ENCODE measurements around the gene LINC00237.

LINC00237 gene

DNA sequence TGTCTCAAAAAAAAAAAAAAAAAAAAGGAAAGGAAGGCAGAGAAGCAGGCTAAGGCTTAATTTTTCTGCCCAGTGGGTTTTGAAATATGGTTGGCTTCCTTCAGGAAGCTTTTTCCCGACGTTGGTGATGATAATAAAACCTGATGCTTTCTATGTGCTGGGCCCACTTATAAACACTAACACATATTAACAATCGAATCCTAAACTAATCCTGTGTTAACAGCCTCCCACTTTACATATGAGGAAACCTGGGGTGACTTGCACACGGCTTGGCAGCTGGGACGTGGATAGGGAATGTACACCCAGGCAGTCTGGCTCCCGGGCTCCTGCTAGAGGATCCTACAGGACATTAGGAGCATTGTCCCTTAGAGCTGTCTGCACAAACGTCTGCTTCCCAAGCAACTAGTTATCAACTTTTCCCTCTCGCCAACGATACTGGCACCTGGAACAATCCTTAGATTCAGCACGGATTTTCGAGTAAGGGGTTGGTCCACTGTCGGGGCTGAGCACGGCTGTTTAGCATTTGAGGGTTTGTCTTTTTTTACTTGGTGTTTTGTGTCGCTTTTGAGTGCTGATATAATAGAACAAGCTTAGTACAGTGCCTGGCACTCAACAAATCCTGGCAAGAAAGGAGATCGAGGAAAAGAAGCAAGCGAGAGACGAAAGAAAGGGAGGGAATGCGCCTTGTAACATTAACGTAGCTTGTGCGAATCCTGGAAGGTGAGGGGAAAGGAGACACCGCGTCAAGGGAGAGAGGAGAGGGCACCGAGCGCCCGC is 19.1 kb upstream of the LINC00237 start:
- DNase-seq, result no peak

DNA sequence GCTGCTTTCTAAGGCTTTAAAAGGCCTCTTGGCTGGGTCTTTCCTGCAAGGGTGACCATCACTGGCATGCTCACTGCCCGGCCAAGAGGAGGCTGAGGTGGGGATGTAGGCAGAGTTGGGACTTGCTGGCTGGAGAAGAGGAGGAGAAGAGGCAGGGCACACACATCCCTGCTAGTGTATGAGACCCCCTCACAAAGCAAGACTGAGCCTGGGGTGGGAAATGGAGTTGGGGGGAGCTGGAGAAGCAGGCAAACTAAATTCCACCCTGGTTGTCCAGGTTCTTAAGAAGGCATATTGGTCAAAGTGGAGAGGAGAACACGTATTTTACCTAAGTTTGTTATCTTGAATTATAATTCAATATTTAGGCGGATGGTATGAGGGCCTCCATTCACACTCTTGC is 18.0 kb upstream of the LINC00237 start:
- no peak for DNase-seq

DNA sequence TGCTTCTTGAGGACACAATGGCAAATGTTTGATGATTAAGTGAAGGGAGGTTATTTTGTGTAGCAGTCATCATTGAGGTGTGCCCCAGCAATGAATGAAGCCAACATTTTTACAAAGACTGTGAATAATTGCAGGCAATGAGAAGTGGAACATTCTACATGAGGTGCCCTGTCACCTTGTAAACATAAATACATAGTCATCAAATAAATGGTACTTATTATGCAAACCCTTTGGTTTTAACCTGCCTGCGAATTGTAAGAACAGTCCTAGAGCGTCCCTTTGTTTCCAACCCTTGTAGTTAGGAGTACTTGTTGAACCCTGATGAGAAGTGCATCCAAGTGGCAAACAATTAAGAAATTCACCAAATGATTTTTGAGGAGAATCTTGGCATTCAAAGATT is 12.6 kb upstream of the LINC00237 start:
- DNase-seq, result no peak

DNA sequence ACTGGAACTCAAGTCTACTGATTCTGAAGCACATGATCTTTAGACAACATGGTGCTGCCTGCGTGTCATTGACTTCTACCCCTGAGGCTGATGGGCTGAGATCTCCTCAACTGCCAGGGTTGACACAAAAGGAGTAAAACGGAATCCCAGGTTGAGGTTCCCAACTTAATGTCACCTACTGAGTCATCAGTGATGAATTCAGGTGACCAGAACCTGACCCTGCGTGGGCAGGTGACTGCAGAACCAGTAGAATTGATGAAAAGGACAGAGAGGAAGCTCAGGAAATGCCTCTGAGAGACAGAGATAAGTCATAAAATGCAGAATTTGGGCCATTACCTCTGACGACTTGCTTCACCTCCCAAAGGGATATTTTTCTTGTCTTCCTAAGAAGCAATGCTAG is 12.0 kb upstream of the LINC00237 start:
- no peak for DNase-seq

DNA sequence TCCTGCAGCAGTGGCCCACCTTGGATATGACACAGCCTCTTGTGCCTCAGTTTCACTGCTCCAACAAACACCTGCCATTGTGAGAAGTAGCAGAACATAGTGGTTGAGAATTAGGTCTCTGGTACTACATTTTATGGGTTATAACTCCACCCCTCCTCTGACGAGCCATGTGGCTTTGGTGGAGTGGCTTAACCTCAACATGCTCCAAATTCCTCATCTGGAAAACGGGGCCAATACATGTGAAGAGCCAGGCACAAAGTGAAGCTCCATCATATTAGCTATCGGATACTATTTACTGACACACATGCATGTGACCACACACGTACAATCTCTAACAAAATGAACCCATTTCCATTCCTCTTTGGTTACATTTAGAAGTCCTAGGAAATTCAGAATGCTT is 11.4 kb upstream of the LINC00237 start:
- no peak for DNase-seq

DNA sequence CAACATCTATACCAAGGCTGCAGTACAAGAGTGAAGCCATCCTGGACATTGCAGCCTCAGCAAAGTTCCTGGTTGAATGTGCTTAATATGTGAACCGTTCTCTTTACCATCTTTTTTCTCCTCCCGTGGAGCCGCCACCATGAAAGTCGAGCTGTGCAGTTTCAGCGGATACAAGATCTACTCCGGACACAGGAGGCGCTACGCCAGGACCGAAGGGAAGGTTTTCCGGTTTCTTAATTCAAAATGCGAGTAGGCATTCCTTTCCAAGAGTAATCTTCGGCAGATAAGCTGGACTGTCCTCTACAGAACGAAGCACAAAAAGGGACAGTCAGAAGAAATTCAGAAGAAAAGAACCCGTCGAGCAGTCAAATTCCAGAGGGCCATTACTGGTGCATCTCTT is 8.4 kb upstream of the LINC00237 start:
- no peak for DNase-seq

DNA sequence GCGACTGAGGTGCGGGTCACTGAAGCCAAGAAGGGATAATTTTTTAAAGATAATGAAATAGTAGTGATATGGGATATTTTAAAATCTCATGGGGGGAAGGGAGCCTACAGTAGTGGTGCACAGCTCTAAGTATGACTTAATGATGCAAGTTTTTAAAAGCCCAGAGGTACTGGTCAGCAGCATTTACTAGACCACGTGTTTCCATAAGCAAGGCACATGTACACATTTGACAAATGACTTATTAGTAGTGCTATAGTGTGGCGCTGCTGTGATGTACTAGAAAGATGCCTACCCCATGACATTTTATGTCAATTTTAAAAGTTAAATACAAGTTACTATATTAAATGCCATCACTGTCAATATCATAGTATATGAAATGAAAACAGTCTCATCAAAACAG is 7.5 kb upstream of the LINC00237 start:
- no peak for DNase-seq

DNA sequence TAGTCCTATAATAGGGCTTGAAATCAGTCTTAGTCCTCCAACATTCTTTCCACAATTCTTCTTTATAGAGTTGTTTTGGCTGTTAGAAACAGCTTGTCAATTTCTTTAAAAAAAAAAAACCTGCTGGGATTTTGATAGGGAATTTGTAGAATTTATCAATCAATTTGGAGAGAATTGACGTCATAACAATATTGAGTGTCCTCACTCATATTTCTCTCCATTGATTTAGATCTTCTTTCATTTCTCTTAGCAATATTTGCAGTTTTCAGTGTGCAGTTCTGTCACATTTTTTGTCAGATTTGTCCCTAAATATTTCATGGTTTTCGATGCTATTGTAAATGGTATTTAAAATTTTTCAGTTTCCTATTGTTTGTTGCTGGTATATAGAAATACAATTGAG is 5.3 kb upstream of the LINC00237 start:
- DNase-seq, result no peak

DNA sequence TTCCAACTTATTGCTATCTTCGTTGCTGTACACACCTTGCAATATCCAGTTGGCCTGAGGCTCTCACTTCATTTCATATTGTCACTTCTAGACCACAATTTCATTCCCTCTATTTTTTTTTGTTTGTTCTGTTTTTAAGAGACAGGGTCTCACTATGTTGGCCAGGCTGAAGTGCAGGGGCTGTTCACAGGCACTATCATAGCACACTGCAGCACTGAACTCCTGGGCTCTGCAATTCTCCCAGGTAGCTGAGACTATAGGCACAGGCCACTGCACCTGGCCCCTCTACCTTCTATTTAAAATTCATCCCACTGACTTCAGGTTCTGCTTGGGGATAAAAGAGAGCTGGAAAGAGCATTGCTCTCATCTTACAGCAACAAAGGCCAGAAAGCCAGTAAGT is 4.7 kb upstream of the LINC00237 start:
- no peak for DNase-seq

DNA sequence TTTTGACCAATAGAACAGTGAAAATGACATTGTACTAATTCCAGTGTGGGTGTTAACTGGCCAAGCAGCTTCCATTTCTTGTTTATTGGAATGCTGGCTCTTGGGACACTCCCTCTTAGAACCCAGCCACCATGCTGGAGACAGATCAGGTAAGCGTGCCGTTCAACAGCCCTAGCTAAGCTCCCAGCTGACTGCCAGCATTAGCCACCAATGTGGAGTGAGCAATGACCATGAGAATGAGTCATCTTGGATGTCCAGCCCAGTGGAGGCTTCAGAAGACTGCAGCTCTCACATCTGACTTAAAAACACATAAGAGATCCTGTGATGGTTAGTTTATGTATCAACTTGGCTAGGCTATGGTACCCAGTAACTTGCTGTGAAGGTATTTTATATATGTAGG is 3.0 kb upstream of the LINC00237 start:
- no peak for DNase-seq

DNA sequence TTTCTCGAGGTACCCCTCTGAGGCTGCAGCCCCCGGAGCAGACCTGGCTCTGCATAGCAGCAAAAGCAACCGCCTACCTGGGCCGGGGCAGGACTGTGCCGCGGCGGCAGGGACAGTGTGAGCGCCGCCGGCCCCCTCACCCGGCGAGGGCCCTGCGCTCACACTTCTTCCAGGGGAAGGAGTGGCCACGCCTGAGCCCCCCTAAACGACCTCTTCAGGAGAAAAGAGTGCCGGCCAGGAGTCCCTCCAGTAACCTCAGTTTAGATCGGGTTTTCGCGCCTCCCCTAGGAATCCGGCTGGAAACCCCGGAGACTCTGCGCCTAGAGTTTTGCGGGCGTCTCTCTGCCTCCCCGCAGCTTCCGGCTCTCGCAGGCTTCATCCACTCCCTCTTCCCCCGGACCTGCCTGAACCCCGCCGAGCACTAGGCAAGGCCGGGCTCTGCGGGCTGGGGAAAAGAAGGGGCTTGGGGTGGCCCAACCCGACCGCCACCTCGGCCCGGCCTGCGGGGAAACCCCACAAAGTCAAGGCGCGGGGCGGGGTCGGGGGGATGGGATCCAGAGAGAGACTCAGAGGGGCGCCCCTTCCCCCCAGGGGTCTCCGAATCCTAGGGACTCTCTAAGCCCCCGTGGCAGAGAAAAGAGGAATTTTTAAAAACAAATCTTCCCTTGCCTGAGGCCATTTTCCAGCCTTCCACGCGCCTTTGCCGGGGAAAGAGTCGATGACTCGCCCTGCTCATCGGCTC is 558 bp downstream of the LINC00237 start:
- DNase-seq, result no peak

DNA sequence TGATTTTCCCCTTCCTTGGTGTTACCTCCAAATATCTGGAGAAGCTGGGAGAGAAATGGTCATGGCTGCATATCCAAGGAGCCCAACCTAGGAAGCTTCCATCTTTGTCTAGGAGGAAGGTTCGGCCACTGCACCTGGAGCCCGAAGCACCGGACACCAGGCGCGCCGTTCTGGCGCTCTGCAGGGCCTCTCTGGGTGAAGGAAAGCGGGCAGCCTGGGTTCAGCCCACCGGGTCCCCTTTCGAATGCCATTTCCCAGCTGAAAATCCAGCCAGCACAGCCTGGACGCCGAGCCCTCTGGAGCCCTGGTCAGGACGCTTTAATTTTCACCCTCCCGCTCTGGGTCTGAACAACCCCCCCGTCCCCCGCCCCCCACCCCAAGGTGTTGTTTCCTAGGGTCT is 1.2 kb downstream of the LINC00237 start:
- DNase-seq, result no peak

DNA sequence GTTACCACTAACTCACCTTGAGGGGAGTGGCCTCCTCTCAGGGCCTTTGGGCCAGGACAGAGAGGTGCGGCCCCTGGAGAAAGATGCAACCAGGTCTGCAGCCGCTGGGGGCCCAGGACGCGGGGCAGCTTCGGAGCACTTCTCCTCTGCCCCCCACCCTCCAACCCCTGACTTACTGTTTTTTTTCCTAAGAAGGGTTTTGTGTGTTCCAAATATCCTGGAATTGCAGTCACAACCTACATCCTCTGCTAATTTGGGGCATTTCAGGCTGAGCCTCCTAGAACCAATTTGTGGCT is 1.7 kb downstream of the LINC00237 start:
- no peak for DNase-seq

DNA sequence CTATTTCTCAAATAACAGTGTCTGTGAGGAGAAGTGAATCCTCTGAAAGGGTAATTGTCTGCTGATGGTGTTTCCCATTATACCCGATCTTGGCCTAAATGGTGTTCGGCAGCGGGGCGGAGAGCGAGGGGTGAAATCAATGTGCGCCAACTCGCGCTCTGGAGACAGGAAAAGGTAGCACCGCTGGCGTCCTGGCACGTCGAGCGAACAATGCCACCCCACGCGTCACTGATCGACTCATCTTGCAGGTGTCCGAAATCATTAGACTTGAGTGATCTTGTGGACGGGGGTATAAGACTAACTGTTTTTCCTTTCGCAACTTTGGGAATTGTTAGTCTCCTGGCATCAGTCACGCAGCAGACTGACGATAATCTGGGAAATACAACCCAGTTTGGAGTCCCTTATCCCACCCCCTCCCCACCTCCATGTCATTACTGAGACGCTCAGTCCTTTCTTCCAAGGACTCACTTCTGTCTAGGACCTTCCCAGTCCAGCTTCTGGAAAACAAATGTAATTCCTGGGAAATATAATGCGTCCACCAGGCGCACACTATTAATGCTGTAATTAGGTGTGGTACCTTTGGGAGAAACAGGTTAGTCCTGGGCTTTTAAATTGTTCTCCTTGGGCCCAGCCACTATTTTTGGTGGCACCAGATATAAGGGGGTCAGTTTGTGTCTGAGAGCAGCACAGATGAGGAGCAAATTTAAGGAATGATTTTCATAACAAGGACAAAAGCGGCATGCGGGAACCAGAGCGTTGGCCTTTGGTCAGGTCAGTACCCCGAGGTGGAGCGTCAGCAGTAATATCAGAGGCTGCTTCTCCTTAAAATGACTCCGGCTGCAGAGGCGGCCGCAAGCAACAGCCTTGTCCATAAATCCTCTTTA is 2.3 kb downstream of the LINC00237 start:
- DNase-seq, result no peak

DNA sequence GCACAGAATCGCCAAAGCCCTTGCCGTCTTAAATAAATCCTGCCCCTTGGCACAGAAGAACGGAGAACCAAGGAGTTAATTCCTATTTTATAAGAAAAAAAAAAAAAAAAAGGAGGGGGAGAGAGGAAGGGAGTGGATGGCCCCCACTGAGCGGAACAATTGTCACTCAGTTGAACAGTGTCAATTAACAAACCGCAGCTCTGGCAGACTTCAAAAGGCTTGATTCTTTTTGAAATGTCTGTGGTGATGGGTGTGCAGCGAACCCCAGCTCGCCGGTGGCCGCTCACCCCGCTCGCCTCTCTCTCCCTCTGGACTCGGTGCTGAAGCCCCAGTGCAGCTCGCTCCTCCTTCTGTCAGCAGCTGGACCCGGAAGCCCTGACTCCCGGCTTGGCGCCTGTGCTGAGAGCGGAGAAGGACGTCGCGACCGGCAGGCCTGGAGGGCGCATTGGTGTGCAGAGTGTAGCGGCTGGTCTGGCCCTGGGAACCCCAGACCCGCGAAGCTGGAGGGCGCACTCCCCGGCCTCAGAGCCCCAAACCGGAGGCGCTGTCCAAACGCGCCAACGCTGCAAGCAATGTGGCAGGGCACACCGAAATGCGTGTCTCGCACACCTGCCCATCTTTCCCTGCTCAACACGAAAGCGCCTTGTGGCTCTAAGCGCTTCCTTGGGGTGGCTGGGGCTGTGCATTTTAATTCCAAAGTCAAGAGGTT is 3.4 kb downstream of the LINC00237 start:
- peak; percentile 30 for DNase-seq

DNA sequence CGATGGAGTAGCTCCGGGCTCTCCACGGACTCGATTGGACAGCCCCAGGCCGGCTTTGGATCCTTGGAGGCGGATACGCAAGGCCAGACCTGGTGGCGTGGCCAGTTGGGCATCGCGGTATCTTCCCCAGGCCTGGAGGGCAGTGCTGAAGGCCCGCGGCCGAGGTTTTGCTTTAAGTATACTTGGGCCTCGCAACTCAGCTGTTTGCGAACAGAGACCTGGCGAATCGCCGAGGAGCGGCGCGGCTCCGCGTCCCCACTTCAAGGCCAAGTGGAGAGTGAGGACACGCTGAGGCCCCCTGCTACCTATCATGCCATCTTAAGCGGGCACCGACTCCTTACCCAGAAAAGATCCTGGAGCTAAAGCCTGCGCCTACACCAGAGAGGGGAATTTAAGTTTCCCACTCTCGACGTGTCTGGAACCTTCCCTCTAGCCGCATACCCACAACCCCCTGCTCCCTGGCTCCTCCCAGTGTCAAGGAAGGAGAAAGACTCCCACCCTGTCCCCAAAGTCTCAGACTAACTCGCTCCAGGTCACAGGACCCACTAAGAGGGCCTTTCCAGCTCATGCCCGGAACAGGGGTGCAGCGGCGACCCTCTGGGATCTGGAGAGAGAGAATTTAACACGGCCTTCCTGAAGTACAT is 4.1 kb downstream of the LINC00237 start:
- peak; percentile 20 for DNase-seq

DNA sequence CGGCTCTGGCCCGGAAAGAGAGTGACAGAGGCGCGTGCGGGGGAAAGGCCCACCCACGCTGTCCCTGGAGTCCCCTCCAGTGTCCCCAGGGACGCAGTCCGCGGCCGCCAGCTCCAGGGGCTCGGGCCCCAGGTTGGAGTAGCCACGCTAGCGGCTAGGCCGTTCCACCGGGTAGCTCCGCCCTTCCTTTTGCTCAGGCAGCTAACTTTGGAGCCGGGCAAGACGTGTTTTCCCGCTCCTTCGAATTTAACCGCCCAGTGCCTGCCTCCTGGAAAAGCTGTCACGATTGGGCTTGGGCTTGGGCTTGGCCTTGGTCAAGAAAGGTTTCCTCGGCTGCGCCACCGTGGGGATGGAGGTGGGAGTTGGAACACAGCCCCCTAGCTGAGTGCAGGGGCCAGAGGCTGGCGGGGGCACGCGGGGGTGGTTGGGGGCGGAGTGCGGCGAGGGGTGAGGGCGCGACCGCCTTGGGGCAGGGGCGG is 4.7 kb downstream of the LINC00237 start:
- DNase-seq, result no peak

DNA sequence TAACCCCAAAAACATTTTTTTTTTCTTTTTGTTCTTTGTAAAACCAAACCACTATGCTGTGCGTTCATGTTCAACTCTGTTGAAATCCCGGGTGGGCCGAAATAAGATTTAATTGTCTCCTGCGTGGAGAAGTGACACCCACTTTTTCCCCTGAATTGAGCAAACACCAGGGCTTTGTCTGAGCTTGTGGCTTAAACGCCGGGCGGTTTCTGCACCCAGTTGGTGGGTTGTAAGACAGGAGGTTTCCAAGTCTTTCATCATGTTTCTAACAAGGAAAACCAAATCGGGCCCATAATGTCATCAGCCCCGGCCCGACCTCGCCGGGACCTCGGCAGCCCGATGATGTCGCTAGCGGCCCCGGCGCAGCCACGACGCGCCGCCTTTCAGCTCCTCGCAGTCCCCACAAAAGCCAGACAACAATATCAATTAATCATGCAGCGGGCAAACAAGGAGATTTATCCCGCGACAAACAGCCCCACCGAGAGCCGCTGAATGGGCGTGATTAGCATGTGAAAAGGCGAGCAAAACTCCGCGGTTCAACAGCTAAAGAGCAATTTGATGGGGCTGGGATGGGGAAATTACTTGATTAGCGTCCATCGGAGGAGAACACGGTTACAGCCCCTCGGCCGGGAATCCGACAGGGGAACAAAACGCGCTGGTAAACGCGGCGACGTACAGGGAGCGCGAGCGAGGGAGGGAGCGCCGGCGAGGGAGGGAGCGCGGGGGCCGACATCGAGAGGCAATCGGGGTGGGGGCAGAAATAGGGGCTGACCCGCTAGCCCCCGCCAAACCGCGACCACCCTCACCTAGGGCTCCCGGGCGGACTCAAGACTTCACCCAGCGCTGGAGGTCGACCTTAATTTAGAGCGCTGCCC is 5.3 kb downstream of the LINC00237 start:
- no peak for DNase-seq

DNA sequence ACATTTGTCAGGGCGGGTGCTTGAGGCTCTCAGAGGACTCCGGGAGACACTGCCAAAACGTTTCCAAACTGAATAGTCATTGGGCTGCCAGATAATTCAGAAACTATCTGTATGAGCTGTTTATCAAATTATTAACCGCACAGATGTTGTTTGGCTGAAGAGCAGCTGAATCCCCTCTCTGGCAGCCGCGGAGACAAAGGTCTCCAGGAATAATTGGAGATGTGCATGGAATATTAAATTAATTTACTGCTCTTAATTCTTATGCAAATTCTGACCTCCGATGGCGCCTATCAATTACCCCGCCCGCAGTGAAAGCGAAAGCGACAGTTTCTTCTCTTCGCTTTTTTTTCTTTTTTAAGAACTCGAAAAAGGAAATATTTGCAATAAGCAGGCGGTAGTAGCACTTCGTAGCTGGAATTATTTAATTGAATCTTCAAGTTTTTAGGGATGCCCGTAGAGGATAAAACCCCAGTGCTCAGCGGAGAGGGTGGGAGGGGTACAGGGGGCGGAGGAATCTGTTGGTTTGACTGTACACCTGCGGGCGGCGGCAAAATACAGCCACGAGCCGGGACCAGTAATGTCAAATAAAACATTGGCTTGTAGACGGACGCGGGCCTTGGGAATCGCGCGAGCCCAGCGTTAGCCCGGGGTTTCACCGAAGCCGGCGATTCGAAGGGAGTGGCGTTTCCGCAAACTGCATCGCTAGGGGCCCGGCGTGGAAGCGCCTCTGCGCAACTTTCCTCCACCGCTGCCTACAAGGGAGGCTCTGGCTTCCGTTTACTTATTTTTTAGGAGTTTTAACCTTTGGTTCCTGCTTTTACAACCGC is 6.2 kb downstream of the LINC00237 start:
- peak; percentile 54 for DNase-seq

DNA sequence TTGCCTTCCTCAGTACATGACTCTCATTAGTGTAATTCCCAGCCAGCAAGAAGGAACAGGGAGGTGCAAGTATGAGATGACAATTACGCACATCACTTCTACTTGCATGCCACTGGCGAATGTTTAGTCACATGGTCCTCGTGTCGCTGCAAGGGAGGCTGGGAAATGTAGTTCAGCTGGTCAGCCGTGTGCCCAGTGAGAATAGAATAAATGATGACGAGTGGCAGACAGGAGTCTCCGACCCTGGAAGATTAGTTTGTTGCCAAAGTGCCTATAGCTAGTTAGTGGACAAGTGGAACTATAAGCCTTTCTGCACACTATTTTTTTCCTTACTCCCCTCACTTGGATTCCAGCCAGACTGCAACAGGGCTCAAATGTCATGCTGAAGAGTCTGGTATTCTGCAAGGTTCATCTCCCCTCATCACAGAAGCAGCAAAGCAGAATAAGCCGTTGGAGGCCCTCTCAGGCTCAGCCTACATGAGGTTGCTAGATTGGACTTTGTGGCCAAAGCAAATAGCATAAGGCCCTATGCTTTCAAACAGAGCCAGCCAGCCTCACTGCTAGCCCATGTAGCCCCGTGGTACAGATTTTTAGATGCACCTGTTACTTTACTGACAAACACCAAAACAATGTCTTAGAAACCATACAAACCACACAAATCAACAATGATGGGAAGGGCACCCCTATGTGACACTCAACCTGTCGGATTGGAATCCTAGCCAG is 9.7 kb downstream of the LINC00237 start:
- peak; percentile 46 for DNase-seq

All from CD4-positive, alpha-beta T cell treated with Interleukin-15 for 1 hour (primary cell).